ENCODE data around the gene KCNH1. TPM values are rescaled to one million over a fixed set of nuclear protein-coding genes. Genes with fewer than 3 reads are reported as not detected.

KCNH1 gene
- total RNA-seq, 1 donor from 2014 or later, result under 0.01 TPM

DNA sequence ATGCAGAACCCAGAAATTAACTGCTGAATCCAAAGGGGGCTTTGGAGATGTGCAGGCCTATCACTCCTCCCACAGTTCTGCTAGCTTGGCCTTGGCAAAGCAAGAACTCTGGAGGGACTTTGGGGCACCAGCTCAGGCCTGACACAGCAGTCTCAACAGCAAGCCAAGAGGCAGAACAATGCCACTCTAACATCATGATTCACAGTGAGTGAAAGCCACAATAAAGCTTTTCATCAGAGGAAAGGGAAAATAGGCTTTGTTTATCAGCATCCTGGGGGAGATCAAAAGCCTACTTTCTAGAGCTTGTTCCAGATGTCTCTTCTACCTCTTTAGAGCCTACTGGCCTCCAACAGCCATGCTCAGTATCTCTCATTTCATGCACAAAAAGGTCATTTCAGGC is 283.4 kb downstream of the KCNH1 start:
- Histone ChIP-seq H3K36me3 (ENCODE audit: control insufficient read depth, insufficient read depth, low read length) (no peaks in the 10 kb centered on the region), H3K27me3 (ENCODE audit: control insufficient read depth, insufficient read depth, low read length) (no peaks in the 10 kb centered on the region), H3K4me3 (ENCODE audit: low read depth, low read length) (no peak overlapping the region)
- DNase-seq (ENCODE audit: low read depth), result no peak
- no peak for TF ChIP-seq CTCF (IDR thresholded peaks at IDR 0.05; ENCODE audit: insufficient read depth, low read length, severe bottlenecking)
- no peak for FAIRE-seq

DNA sequence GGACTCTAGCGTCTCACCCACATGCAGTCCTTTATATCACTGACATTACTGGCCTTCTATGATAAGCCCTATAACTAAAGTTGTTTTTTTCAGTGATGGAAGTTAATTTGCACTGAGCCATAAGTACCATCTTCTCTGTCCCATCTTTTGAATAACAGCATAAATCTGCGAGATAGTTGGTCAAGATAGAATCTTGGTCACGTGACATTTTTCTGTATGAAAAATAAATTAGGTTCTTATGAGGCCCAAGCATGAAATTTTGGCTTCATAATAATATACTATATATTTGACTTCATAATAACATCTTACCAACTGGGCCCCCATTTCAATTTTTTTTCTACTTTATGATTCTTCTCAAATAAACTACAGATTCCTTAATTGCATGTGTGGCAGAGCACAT is 285.5 kb downstream of the KCNH1 start:
- no peak for TF ChIP-seq CTCF (IDR thresholded peaks at IDR 0.05; ENCODE audit: insufficient read depth, low read length, severe bottlenecking)
- no peak overlapping the region for H3K4me3 ChIP-seq (ENCODE audit: low read depth, low read length)
- no peaks in the 10 kb centered on the region for H3K36me3 ChIP-seq (ENCODE audit: control insufficient read depth, insufficient read depth, low read length)
- FAIRE-seq, result no peak
- no peaks in the 10 kb centered on the region for H3K27me3 ChIP-seq (ENCODE audit: control insufficient read depth, insufficient read depth, low read length)
- no peak for DNase-seq (ENCODE audit: low read depth)

DNA sequence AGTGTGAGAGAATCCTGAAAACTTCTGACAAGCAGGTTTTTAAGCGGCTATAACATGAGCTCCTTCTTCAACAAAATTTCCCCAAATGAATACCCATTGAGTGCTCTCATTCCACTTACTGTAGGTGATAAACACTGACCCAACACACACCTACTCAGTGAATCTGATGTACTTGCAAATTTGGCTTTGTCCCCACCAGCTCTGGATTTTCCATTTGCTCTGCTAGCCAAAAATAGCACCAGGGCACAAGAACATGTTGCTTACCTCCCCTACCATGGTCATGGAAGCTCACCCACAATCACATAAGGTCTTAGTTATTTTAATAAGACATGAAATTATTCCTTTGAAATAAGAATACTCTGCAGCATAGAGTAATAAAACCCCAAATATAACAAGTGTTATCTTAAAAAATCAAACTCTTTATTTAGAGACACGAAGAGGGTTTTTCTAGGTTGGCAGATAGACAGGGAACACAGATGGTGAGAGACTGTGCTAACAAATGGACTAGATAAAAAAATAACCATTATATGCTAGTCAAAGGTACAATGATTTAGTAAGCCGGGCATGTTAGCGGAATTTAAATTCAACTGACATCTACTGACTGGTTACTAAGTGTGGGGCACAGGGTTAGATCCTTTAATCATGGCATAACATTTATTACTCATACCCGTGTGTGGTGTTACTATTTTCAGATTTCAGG is 291.9 kb downstream of the KCNH1 start:
- no peak for TF ChIP-seq CTCF (IDR thresholded peaks at IDR 0.05; ENCODE audit: insufficient read depth, low read length, severe bottlenecking)
- Histone ChIP-seq H3K27me3 (ENCODE audit: control insufficient read depth, insufficient read depth, low read length) (no peaks in the 10 kb centered on the region), H3K36me3 (ENCODE audit: control insufficient read depth, insufficient read depth, low read length) (no peaks in the 10 kb centered on the region), H3K4me3 (ENCODE audit: low read depth, low read length) (no peak overlapping the region)
- DNase-seq (ENCODE audit: low read depth) (no peak), FAIRE-seq (no peak)

- DNase-seq (ENCODE audit: low read depth) (no peak), FAIRE-seq (no peak)
- no peaks in the 10 kb centered on the region for H3K36me3 ChIP-seq (ENCODE audit: control insufficient read depth, insufficient read depth, low read length)
- H3K4me3 ChIP-seq (ENCODE audit: low read depth, low read length), result no peak overlapping the region
- no peak for TF ChIP-seq CTCF (IDR thresholded peaks at IDR 0.05; ENCODE audit: insufficient read depth, low read length, severe bottlenecking)
- H3K27me3 ChIP-seq (ENCODE audit: control insufficient read depth, insufficient read depth, low read length), result no peaks in the 10 kb centered on the region
Observed at GRCh38 chr1:210830034-210831028, 303.6 kb downstream of the KCNH1 start.

DNA sequence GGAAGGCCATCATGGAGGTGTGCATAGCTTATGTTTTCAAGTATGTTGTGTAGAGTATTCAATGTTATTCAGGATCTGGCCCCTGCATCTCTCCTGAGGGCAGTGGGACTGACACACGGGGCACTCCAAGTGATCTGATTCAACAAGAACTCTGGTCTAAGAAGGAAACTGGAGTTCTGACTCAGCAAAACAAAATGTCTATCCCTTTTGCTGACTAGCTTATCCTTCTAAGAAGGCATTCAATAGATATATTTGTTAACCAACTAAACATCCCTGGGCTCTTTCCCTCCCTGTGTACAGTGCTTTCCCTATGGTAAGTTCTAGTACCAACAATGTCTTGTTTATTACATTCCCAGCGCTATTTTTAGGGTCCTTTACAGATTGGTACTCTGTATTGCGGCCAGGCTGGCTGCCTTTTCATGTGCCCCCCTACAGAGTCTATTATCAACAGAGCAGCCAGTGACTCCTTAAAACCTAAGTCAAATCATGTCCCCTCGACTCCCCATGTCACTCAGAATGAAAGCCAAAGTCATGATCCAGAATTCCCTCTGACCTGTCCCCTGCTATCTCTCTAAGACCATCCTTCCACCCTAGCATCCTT is 304.9 kb downstream of the KCNH1 start:
- Histone ChIP-seq H3K4me3 (ENCODE audit: low read depth, low read length) (no peak overlapping the region), H3K36me3 (ENCODE audit: control insufficient read depth, insufficient read depth, low read length) (no peaks in the 10 kb centered on the region), H3K27me3 (ENCODE audit: control insufficient read depth, insufficient read depth, low read length) (no peaks in the 10 kb centered on the region)
- no peak for TF ChIP-seq CTCF (IDR thresholded peaks at IDR 0.05; ENCODE audit: insufficient read depth, low read length, severe bottlenecking)
- no peak for DNase-seq (ENCODE audit: low read depth)
- no peak for FAIRE-seq
